ENCODE data around the gene CLEC10A.
A peak's percentile ranks its signal among the peaks of the same experiment; 100 is the strongest.
"Not testable (repeated sequence)": the region's sequence is repeated elsewhere in the genome, so short reads cannot be mapped to it uniquely, and the experiment has no call there.

Gene CLEC10A

GRCh38 chr17:7068268-7068667 lies 11.8 kb downstream of the CLEC10A start:
- DNase-seq, result no peak

DNA sequence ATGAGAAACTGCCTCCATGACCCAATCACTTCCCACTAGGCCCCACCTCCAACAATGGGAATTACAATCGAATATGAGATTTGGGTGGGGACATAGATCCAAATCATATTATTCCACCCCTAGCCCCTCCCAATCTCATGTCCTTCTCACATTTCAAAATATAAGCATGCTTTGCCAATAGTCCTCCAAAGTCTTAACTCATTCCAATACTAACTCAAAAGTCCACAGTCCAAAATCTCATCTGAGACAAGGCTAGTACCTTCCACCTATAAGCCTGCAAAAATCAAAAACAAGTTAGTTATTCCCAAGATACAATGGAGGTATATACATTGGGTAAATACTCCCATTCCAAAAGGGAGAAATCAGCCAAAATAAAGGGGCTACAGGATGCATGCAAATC lies 12.9 kb downstream of the CLEC10A start:
- no peak for DNase-seq

- DNase-seq, result no peak
Observed at GRCh38 chr17:7064261-7064660, 15.8 kb downstream of the CLEC10A start.

GRCh38 chr17:7063518-7064094 lies 16.4 kb downstream of the CLEC10A start:
- DNase-seq, result no peak

DNA sequence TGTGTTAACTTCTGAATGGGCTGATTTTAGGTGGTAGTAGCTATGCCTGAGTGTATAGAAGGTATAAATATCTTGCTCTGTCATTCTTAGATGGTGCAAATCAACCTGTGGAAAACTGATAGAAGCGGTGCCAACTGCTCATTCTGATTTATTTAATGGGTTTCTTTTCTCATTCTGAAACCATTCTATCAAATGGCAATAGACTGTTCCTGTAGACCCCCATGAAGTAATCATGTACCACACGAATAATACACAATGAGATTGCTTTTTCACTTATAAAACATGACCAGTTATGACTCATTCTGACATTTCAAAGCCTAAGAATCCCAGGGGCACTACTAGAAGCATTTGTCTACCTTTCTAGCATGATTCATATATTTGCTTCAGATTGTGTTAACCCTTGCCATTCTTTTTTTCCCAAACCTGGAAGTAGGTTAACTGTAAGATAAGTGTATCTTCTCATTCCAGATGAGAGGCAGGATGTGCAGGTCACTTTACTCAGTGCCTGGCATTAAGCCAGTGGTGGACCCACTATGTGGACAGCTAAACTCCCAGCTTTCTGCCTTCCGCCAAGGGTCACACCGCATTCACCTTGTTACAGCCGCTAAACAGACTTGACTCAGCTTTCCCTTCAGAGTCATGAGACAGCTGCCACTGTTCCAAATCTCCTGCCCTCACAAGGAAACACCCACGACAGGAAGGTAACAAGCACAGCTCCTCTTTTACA lies 19.7 kb downstream of the CLEC10A start:
- DNase-seq, result peak; percentile 53 to 64

DNA sequence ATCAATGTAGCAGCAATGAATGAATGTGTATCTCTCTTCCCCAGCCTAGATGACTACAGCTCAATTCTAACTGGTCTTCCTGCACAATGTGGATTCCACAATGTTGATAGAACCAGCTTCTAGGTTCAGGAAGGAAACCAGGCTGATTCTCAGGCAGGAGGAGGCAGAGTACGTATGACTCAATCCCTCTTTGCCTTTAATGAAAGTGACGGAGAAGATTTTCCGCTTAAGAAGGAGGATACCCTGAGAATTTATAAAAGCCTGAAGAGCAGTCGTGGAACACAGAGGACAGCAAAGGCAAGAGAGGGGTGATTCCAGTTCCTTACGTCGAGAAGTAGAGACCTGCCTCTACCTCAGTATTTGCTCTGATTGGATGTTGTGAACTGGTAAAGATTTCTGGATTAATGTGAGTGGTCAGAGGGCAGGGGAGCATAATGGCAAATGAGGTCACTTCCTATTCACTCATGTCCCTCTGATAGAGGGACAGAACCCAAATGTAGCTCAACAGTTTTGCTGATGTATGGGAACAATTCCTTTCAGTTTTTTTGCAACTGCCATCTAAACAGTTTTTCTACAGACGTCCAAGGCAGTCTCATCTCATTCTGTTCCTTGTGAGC lies 21.1 kb downstream of the CLEC10A start:
- DNase-seq, result no peak

DNA sequence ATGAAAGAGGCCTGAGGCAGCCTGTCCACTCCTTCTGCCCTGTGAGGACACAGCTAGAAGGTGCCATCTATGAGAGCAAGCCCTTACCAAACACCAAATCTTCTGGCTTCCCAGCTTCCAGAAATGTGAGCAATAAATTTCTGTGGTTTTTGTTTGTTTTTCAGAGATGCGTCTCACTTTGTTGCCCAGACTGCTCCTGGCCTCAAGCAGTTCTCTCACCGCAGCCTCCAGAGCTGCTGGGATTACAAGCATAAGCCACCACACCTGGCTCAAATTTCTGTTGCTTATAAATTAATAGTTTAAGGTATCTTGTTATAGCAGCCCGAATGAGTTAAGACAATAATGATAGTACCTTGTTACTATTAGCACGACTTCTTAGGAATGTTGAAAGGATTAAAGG lies 23.7 kb downstream of the CLEC10A start:
- no peak for DNase-seq

DNA sequence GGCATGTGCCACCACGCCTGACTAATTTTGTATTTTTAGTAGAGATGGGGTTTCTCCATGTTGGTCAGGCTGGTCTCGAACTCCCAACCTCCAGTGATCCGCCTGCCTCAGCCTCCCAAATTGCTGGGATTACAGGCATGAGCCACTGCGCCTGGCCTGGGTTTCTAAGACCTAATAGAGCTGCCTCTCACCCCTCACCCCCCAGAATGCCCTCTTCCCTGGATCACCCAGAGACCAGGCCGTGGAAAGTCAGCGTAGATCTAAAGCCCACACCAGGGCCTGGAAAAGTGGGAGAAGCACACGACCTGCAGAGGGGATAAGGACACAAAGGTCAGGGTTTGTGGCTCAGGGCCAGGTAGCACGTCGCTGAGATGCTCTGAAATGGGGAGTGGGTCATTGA lies 29.5 kb downstream of the CLEC10A start:
- DNase-seq, result not testable (repeated sequence)

DNA sequence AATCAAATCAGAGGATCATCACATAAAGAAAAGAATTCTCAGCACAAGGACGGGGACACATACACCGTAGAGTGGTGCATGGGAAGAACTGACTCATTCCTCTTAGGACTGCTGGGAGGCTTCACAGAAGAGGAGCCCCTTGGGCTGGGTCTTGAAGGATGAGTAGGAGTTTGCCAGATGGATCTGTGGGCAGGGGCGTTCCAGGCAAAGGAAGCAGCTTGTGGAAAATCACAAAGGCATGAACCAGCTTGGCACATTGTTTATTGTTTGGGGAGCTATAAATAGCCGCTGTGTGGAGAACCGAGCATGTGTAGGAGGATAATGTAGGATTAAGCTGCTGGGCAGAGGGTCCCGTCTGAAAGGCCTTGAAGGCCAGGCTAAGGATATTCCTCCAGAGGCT lies 31.1 kb downstream of the CLEC10A start:
- no peak for DNase-seq

- peak; percentile 30 to 42 for DNase-seq
Observed at GRCh38 chr17:7047566-7047965, 32.5 kb downstream of the CLEC10A start.

DNA sequence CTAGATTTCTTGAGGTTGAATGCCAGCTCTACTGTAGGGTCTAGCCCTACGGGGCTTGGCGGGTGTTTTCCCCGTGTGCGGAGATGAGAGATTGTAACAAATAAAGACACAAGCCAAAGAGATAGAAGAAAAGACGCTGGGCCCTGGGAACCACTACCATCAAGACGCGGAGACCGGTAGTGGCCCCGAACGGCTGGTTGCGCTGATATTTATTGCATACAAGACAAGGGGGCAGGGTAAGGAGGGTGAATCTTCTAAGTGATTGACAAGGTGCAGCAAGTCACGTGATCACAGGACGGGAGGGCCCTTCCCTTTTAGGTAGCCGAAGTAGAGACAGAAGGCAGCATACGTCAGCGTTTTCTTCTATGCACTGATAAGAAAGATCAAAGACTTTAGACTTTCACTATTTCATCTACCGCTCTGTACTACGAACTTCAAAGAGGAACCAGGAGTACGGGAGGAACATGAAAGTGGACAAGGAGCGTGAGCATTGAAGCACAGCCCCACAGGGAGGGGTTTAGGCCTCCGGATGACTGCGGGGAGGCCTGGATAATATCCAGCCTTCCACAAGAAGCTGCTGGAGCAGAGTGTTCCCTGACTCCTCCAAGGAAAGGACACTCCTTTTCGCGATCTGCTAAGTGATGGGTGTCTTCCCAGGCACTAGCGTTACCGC lies 33.2 kb downstream of the CLEC10A start:
- peak; percentile 68 to 78 for DNase-seq

GRCh38 chr17:7046127-7046724 lies 33.8 kb downstream of the CLEC10A start:
- DNase-seq, result peak; percentile 53 to 66

DNA sequence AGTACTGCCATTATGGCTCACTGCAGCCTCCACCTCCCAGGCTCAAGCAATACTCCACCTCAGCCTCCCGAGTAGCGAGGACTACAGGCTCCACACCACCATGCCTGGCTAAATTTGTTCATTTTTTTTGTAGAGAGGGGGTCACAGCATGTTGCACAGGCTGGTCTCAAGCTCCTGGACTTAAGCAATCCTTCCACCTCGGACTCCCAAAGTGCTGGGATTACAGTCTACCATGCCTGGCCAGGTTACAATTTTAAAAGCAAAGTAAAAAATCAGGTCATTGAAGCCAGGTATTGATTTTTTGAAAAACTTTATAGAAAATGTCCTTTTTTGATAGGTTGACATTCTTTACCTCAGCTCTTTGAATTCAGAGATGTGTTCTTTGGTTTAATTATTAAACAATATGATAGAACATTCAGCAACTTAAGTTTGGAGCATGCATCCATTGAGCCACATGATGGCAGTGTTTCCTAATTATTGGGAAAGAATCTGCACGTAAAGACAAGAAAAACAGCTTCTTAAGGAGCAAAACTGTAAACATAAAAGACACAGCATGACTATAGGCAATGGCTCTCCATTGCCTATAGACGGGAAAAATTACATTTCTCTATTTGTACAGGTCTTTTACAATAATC lies 34.4 kb downstream of the CLEC10A start:
- peak; percentile 30 to 43 for DNase-seq

DNA sequence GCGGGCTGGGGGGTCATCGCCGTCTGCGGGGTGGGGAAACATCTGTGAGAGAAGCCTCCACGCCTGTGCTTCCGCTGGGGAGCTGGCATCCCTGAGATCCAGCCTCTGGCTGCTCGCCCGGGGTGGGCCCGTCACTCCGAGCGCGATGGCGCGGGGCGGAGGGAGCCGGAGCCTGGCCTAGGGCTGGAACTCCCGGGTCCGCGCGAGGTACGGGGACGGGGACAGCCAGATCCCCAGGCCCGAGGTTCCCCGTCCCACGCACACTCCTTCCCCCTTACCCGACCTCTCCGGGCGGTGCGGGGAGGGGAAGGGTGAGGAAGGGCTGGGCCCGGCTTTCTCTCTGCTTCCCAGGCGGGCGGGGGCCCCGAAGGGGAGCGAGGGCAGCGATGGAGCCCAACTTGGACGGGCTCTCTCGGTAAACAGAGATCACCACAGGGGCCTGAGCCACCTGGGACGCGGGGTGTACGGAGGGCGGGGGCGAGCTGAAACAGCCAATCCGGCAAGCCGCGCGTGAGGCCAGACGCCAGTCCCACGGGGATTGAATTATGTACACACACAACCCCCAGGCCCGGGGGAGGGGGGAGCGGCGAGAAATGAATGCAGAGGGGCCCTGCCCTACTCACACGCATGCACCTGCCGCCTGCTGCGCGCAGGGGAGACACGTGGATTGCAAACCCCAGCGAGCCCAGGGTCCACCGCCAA lies 36.4 kb downstream of the CLEC10A start, which contains the start of gene SLC16A11:
TSS of gene SLC16A11 (minus strand) at position 596 of the 702 bp plus-strand sequence. CDS start at position 17, 579 bp downstream.
- DNase-seq, result peak; percentile 45 to 57

- no peak for DNase-seq
Observed at GRCh38 chr17:7043182-7043496, 36.9 kb downstream of the CLEC10A start.

- DNase-seq, result peak; percentile 46 to 57
Observed at GRCh38 chr17:7042501-7043181, 37.4 kb downstream of the CLEC10A start.

GRCh38 chr17:7041607-7042500 lies 38.2 kb downstream of the CLEC10A start:
- DNase-seq, result peak; percentile 26 to 34

- no peak for DNase-seq
Observed at GRCh38 chr17:7039832-7040231, 40.2 kb downstream of the CLEC10A start.

DNA sequence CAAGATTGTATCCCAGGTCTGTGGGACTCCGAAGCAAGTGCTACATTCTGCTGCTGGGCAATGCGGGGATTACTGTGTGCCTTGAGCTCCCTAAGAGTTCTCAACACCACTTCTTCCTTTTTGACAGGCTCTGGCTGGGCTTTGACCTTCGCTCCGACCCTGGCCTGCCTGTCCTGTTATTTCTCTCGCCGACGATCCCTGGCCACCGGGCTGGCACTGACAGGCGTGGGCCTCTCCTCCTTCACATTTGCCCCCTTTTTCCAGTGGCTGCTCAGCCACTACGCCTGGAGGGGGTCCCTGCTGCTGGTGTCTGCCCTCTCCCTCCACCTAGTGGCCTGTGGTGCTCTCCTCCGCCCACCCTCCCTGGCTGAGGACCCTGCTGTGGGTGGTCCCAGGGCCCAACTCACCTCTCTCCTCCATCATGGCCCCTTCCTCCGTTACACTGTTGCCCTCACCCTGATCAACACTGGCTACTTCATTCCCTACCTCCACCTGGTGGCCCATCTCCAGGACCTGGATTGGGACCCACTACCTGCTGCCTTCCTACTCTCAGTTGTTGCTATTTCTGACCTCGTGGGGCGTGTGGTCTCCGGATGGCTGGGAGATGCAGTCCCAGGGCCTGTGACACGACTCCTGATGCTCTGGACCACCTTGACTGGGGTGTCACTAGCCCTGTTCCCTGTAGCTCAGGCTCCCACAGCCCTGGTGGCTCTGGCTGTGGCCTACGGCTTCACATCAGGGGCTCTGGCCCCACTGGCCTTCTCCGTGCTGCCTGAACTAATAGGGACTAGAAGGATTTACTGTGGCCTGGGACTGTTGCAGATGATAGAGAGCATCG lies 41.8 kb downstream of the CLEC10A start:
- no peak for DNase-seq
